IPS DF 4.7 (cell line): ENCODE data around the gene STK26.
"Not testable (repeated sequence)": the region's sequence is repeated elsewhere in the genome, so short reads cannot be mapped to it uniquely, and the experiment has no call there.

Experiments used
- DNase-seq: peaks from one replicate; pipeline ENCODE4 v3.0.0-alpha.2; 2013; ENCODE audit warnings: low spot score; ENCODE audit errors: extremely low read depth

The STK26 gene

GRCh38 chrX:132034648-132035047 lies 11.5 kb downstream of the STK26 start:
- no peak for DNase-seq

DNA sequence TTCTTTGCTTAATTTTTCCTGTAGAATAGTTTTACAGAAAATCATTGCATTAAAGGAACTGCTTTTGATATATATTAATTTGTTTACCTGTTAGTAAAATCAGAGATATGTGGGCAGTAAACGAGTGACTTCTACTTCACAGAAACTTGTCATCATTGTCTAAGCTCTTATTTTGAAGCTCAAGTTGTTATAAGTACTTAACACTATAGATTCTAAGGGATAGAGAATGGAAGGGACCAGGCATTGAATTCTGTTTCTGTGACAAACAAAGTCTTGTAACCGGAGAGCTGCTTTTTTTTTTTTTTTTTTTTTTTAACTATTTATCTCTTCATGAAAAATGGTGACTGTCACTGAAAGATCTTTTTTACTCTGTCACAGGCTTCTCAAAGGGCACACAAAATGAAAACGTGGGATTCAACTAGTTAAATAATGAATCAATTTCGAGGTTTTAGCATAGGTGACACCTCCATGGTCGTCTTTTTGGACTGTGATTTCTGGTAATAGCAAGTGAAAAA lies 14.4 kb downstream of the STK26 start:
- DNase-seq, result no peak

- no peak for DNase-seq
Measured at GRCh38 chrX:132040066-132040465, 17.0 kb downstream of the STK26 start.

- DNase-seq, result no peak
Measured at GRCh38 chrX:132041015-132041414, 17.9 kb downstream of the STK26 start.

DNA sequence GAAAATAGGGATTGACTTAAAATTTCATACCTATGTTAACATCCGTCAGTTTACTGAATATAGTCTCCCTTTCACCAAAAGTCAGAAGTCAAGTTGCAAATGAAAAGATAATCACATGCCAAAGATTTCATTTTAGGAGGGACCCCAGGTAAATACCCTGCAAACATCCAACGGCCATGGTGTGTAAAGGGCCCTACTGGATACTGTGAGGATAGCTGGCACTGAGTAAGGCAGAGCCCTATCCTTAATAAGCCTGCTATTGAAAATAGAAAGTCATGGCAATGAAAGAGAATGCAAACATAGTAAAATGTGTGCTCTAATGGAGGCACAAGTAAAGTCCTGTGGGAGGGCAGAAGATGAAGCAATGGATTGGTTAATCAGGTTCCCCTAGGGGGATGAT lies 20.9 kb downstream of the STK26 start:
- no peak for DNase-seq

DNA sequence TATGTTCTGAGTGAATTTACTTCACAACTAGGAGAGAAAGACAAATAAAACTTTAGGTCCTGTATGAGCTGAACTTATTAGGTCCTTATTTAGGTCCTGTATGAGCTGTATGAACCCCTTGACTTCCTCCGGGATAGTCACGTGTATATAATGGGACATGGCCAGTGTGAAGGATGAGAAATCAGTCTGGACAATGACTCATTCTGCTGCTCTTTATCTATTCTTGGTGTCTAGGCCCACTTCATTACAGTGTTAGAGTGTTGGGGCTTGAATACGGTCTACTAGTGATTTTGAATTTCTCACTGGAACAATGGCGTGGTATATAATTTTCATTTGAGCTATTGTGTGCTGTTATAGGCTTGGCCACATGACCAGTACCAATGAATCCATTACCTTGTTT lies 21.9 kb downstream of the STK26 start:
- no peak for DNase-seq

- no peak for DNase-seq
Measured at GRCh38 chrX:132045456-132045855, 22.4 kb downstream of the STK26 start.

GRCh38 chrX:132046533-132046932 lies 23.4 kb downstream of the STK26 start:
- DNase-seq, result no peak

DNA sequence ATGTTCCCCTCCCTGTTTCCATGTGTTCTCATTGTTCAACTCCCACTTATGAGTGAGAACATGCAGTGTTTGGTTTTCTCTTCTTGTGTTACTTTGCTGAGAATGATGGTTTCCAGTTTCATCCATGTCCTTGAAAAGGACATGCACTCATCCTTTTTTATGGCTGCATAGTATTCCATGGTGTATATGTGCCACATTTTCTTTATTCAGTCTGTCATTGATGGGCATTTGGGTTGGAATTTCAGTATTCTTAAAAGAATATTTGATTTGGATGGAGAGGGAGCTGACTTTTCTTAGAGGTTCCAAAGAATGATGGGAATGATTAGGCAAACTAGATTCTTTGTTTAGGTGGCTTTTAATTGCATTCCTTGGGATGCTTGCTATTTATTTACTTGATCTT lies 28.7 kb downstream of the STK26 start:
- not testable (repeated sequence) for DNase-seq

- no peak for DNase-seq
Measured at GRCh38 chrX:132058050-132058449, 34.9 kb downstream of the STK26 start.

DNA sequence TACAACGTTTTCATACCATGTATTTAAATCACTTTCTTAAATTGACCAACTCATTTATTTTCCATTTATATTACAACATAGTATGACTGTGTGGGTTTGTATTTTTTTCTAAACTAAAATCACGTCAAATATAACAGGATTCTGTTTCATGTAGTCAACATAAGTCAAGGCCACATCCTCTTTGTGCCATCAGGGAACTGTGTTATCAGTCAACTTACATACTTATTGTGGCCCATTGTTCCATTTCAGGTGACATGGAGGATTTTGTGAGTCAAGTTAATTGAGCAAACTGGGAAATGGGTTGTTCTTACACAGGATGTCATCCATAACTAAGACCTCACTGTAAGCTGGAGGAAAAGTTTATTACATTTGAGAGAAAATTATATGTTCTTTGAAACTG lies 35.9 kb downstream of the STK26 start:
- DNase-seq, result no peak

- DNase-seq, result no peak
Measured at GRCh38 chrX:132059973-132060540, 37.0 kb downstream of the STK26 start.

DNA sequence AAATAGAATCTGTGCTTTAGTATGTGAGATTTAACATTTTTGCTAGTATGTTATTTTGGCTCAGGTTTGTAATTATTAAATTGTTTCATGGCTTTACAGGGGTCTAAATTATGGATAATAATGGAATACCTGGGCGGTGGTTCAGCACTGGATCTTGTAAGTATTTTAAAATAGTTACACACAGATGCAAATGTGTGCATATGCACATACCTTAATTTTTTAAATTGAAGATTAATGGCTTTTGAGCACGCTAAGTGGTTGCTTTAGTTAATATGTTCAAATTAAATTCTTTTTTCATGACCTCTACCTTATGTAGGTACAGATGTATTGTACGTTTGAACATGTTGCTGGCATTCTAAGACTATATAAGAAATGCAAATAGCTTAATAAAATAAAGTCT lies 40.2 kb downstream of the STK26 start:
- DNase-seq, result no peak

DNA sequence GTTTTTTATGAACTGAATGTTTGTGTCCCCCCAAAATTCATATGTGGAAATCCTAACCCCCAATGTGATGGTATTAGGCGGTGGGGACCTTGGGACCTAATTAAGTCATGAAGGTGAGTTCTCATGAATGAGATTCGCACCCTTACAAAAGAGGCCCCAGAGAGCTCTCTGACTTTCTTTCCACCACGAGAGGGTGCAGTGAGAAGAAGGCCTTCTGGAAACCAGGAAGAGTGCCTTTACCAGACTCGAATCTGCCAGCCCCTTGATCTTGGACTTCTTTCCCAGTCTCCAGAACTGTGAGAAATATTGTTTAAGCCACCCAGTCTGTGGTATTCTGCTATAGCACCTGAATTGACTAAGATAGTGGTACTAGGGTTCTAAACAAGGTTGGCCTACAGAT lies 40.8 kb downstream of the STK26 start:
- DNase-seq, result no peak

- no peak for DNase-seq
Measured at GRCh38 chrX:132068405-132068804, 45.3 kb downstream of the STK26 start.

DNA sequence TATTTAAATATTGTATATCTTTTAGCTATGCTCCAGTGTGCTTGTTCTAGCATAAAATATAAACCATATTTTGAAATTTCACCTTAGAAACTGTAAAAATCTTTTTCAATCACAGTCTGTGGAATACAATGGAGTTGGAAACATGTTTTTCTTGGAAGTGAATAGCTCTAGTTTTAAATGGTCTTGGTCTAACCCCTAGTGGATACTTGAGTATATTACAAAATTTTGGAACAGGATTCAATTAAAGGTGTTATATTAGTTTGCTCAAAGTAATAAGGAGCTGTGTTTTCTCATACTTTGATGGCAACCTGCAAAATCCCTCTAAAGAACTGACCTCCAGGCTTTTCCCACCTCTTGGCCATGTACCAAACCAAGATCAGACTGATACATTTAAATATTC lies 48.2 kb downstream of the STK26 start:
- DNase-seq, result no peak

DNA sequence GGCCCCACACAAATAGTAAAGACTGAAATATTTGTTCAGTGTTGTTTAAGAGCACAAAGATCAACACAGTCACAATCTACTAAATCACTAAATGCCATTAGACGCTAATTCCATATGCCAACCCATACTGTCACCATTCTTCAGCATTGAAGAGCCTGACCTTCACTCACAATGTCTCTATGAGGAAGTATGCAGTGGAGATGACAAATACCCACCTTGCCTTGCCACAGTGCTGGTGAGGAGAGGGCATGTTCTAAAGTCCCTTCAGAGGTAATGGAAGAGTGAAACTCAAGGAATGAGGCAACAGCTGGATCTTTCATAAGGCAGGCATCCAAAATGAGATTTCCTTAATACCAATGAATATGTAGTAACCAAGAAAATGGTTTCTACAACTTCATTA lies 54.3 kb downstream of the STK26 start:
- DNase-seq, result no peak

DNA sequence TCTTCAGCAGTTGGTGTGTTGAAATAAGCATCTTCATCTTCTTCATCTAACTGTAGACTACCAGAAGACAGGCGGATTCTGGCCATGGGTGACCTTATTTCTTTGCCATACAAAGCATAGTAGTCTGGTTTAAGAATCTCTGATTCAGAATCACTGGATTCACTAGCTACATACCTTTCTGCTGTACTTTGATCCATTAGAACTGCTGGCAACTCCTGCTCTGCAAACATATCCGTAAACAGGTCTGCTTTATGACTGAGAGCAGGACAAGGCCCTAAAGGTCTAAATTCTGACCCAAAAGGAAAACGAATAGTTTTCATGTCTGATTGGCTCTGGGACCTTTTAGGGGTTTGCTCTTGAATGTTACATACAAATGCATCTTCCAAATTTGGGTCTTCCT lies 54.8 kb downstream of the STK26 start:
- DNase-seq, result no peak

DNA sequence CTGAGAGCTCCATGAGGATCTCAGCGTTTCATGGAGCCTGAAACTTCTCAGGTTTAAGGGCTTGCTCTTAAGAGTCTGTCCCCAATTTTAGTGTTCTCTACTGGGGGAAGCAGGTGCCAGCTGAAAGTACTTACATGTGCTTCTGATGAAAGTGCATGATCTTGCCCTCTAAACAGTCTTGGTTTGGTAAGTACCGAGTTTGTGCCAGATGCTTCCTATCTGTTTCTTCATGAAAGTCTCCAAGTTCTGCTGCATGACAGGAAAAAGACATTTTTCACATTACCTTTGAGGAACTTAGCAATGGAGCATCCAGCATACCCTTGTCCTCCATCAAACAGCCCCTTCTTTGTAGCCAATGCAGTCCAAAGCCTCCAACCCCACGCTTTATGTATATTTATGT lies 62.7 kb downstream of the STK26 start:
- DNase-seq, result no peak

GRCh38 chrX:132086672-132087071 lies 63.6 kb downstream of the STK26 start:
- no peak for DNase-seq

DNA sequence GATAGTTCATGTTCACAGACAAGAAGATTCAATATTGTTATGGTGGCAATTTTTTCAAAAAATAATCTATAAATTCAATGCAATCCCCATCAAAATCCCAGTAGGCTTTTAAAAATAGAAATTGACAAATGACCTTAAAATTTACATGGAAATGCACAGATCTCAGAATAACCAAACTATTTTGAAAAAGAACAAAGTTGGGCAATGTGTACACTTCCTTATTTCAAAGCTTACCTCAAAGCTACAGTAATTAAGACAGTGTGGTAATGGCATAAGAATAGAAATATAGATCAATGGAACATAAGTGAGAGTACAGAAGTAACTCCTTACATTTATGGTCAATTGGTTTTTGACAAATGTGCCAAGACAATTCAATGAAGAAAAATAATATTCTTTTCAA lies 65.8 kb downstream of the STK26 start:
- DNase-seq, result no peak

GRCh38 chrX:132090403-132091159 lies 67.5 kb downstream of the STK26 start:
- DNase-seq, result no peak

DNA sequence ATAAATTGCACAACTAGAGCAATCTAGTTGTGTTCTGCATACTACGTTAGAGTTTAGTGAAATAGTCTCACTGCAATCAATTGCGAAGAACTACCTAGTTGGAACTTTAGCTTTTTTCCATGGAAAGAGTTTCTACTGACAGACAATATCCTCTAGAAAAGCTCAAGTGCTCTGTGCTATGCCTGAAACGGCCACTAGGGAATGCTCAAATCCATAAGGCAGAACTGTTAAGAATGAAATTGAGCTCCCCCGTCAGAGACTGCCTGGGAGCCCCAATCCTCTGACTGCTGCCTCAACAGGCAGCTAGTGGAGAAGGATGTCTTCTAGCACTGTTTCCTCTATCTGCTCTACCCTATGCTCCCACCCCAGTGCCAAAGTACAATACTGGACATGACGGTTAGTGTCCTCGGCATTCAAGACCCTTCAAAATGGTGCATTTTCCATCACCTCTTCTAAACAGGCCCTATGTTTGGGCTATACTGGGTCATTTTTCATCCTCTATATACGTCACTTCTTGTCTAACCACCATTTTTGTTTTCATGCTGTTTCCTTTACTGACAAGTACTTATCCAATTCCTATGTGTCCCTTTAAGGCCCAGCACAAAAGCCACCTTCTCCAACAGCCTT lies 69.5 kb downstream of the STK26 start:
- peak; percentile 30 for DNase-seq
